HepG2 (cell line): ENCODE data around the gene CDC37L1. TPM values are rescaled to one million over a fixed set of nuclear protein-coding genes. Genes with fewer than 3 reads are reported as not detected.
A peak's percentile ranks its signal among the peaks of the same experiment; 100 is the strongest.

Source experiments
- CC2D1A ChIP-seq: sonication (generic); formaldehyde crosslinking; IDR thresholded peaks from 2 replicates; pipeline ENCODE4 v1.8.1; 2023; ENCODE audit warnings: mild to moderate bottlenecking, missing genetic modification reagents
- CREBL2 ChIP-seq: sonication (generic); formaldehyde crosslinking; IDR thresholded peaks from 2 replicates; pipeline ENCODE4 v1.8.1; 2023; ENCODE audit warnings: missing genetic modification reagents, mild to moderate bottlenecking, borderline replicate concordance
- HMGA1 ChIP-seq: sonication (generic); formaldehyde crosslinking; conservative IDR thresholded peaks from 2 replicates; pipeline ENCODE4 v1.4.0; 2020; ENCODE audit warnings: missing genetic modification reagents
- HNF4G ChIP-seq, 2 experiments: sonication (generic) in 1 of 2; formaldehyde crosslinking in 1 of 2; IDR thresholded peaks; 2 replicates each; pipeline versions ENCODE4 v1.4.0 to v1.6.1; 2011 to 2020; ENCODE audit warnings: borderline replicate concordance in 2 of 2, low read depth in 2 of 2, mild to moderate bottlenecking in 2 of 2, low read length in 1 of 2, missing genetic modification reagents in 1 of 2, moderate library complexity in 1 of 2
- ISX ChIP-seq: sonication (generic); formaldehyde crosslinking; conservative IDR thresholded peaks from 2 replicates; pipeline ENCODE4 v1.5.0; 2020; ENCODE audit warnings: missing genetic modification reagents
- NFE2L2 ChIP-seq: fragments of 150-350 bp; IDR thresholded peaks from 2 replicates; pipeline ENCODE4 v1.6.1; 2014; ENCODE audit warnings: low read length
- NR2F2 ChIP-seq: IDR thresholded peaks from 2 replicates; pipeline ENCODE4 v1.6.1; 2012; ENCODE audit warnings: low read depth, inconsistent platforms, borderline replicate concordance
- PITX1 ChIP-seq: sonication (generic); formaldehyde crosslinking; IDR thresholded peaks from 2 replicates; pipeline ENCODE4 v1.5.1; 2020; ENCODE audit warnings: mild to moderate bottlenecking, missing genetic modification reagents
- PRDM4 ChIP-seq: sonication (generic); formaldehyde crosslinking; IDR thresholded peaks from 2 replicates; pipeline ENCODE4 v1.9.0; 2021; ENCODE audit warnings: missing genetic modification reagents, borderline replicate concordance
- SMYD3 ChIP-seq: sonication (generic); formaldehyde crosslinking; IDR thresholded peaks from 2 replicates; pipeline ENCODE4 v1.8.1; 2023; ENCODE audit warnings: mild to moderate bottlenecking, missing genetic modification reagents
- XRCC5 ChIP-seq: fragments of 200-400 bp; formaldehyde crosslinking; optimal IDR thresholded peaks from 2 replicates; pipeline ENCODE3; 2017; ENCODE audit warnings: mild to moderate bottlenecking, low read length
- ZNF383 ChIP-seq: sonication (generic); formaldehyde crosslinking; IDR thresholded peaks from 2 replicates; pipeline ENCODE4 v1.4.0; 2020; ENCODE audit warnings: missing genetic modification reagents, mild to moderate bottlenecking, borderline replicate concordance
- ZNF570 ChIP-seq: sonication (generic); formaldehyde crosslinking; IDR thresholded peaks from 2 replicates; pipeline ENCODE4 v1.4.0; 2020; ENCODE audit warnings: mild to moderate bottlenecking, missing genetic modification reagents, borderline replicate concordance
- ZNF678 ChIP-seq: sonication (generic); formaldehyde crosslinking; IDR thresholded peaks from 2 replicates; pipeline ENCODE4 v1.4.0; 2020; ENCODE audit warnings: mild to moderate bottlenecking, missing genetic modification reagents
- ZNF768 ChIP-seq: sonication (generic); formaldehyde crosslinking; IDR thresholded peaks from 2 replicates; pipeline ENCODE4 v1.4.0; 2020; ENCODE audit warnings: missing genetic modification reagents
- ZNF83 ChIP-seq: sonication (generic); formaldehyde crosslinking; IDR thresholded peaks from 2 replicates; pipeline ENCODE4 v1.4.0; 2020; ENCODE audit warnings: missing genetic modification reagents, mild to moderate bottlenecking, borderline replicate concordance
- ZNF841 ChIP-seq: sonication (generic); formaldehyde crosslinking; IDR thresholded peaks from 2 replicates; pipeline ENCODE4 v1.8.1; 2023; ENCODE audit warnings: missing genetic modification reagents, borderline replicate concordance
- ZSCAN29 ChIP-seq: sonication (generic); formaldehyde crosslinking; conservative IDR thresholded peaks from 2 replicates; pipeline ENCODE4 v1.4.0; 2020; ENCODE audit warnings: mild to moderate bottlenecking, missing genetic modification reagents
- polyA plus RNA-seq, 8 experiments: library from polyadenylated mRNA; depleted of rRNA in 3 of 8; stranded (reverse) in 7 of 8; unstranded in 1 of 8; fragments of >200 nt; fragmentation: Illumina TruSeq in 4 of 8; extraction: Trizol in 4 of 8; gene quantifications; 2 replicates each; pipeline versions ENCODE4 v1.2.1 to v1.2.3, GENCODE V29; 2011 to 2016; ENCODE audit warnings: low read depth in 4 of 8, missing spikeins in 1 of 8, mixed read lengths in 1 of 8; ENCODE audit not compliant: insufficient read depth in 1 of 8
- total RNA-seq, 5 experiments: library from RNA; depleted of rRNA; stranded (reverse); fragments of >200 nt; fragmentation: Illumina TruSeq; extraction: Trizol; gene quantifications; 2 replicates each; pipeline ENCODE4 v1.2.3, GENCODE V29; 2016; ENCODE audit warnings: low read depth in 1 of 5
- TF ChIP-seq, protein P1 (sequence below): sonication (generic); formaldehyde crosslinking; IDR thresholded peaks from 2 replicates; pipeline ENCODE4 v1.9.0; 2022; ENCODE audit warnings: low read depth, missing genetic modification reagents
- TF ChIP-seq, protein P2 (sequence below): IDR thresholded peaks from 2 replicates; pipeline ENCODE4 v1.6.1; 2016
- TF ChIP-seq, protein P3 (sequence below): sonication (generic); formaldehyde crosslinking; conservative IDR thresholded peaks from 2 replicates; pipeline ENCODE4 v1.4.0; 2020; ENCODE audit warnings: missing genetic modification reagents

Gene CDC37L1
- total and polyA plus RNA-seq, 2 of the 13 experiments (the other 11 are each of a cell fraction or from before 2014, with no cell fraction given) = 5.5 to 17.0 TPM

- no peak for TF ChIP-seq PRDM4 (CRISPR knock-in tag)
- TF ChIP-seq XRCC5 = peak; percentile 56
- no peak for TF ChIP-seq ZNF570 (CRISPR knock-in tag)
- TF ChIP-seq ZNF841 (CRISPR knock-in tag) = no peak
- no peak for TF ChIP-seq ISX (CRISPR knock-in tag)
- TF ChIP-seq ZNF83 (CRISPR knock-in tag) = no peak; the same call in 1 of the 2 replicates
- TF ChIP-seq, protein P1, sequence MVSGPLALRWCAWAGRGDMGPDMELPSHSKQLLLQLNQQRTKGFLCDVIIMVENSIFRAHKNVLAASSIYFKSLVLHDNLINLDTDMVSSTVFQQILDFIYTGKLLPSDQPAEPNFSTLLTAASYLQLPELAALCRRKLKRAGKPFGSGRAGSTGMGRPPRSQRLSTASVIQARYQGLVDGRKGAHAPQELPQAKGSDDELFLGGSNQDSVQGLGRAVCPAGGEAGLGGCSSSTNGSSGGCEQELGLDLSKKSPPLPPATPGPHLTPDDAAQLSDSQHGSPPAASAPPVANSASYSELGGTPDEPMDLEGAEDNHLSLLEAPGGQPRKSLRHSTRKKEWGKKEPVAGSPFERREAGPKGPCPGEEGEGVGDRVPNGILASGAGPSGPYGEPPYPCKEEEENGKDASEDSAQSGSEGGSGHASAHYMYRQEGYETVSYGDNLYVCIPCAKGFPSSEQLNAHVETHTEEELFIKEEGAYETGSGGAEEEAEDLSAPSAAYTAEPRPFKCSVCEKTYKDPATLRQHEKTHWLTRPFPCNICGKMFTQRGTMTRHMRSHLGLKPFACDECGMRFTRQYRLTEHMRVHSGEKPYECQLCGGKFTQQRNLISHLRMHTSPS = no peak; the same call in 1 of the 2 replicates
- TF ChIP-seq PITX1 (CRISPR knock-in tag) = peak; percentile 55; the same call in 1 of the 2 replicates
- peak; percentile 52; the same call in 1 of the 2 replicates for TF ChIP-seq ZNF768 (CRISPR knock-in tag)
- no peak for TF ChIP-seq ZNF678 (CRISPR knock-in tag)
- peak; percentile 42; the same call in 1 of the 2 replicates for TF ChIP-seq CREBL2 (CRISPR knock-in tag)
- TF ChIP-seq NFE2L2 = no peak
- TF ChIP-seq CC2D1A (CRISPR knock-in tag) = 0 out of 2 replicates have a peak, but pooled peaks have one; percentile 32
- TF ChIP-seq, protein P2, sequence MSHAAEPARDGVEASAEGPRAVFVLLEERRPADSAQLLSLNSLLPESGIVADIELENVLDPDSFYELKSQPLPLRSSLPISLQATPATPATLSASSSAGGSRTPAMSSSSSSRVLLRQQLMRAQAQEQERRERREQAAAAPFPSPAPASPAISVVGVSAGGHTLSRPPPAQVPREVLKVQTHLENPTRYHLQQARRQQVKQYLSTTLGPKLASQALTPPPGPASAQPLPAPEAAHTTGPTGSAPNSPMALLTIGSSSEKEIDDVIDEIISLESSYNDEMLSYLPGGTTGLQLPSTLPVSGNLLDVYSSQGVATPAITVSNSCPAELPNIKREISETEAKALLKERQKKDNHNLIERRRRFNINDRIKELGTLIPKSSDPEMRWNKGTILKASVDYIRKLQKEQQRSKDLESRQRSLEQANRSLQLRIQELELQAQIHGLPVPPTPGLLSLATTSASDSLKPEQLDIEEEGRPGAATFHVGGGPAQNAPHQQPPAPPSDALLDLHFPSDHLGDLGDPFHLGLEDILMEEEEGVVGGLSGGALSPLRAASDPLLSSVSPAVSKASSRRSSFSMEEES (CRISPR knock-in tag) = peak; percentile 30; the same call in 1 of the 2 replicates
- TF ChIP-seq, protein P3, sequence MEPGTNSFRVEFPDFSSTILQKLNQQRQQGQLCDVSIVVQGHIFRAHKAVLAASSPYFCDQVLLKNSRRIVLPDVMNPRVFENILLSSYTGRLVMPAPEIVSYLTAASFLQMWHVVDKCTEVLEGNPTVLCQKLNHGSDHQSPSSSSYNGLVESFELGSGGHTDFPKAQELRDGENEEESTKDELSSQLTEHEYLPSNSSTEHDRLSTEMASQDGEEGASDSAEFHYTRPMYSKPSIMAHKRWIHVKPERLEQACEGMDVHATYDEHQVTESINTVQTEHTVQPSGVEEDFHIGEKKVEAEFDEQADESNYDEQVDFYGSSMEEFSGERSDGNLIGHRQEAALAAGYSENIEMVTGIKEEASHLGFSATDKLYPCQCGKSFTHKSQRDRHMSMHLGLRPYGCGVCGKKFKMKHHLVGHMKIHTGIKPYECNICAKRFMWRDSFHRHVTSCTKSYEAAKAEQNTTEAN (CRISPR knock-in tag) = peak; percentile 85
- TF ChIP-seq ZNF383 (CRISPR knock-in tag) = no peak
- no peak for TF ChIP-seq HNF4G (IDR thresholded peaks at IDR 0.05; ENCODE audit: borderline replicate concordance, low read depth, low read length)
- TF ChIP-seq HNF4G (CRISPR knock-in tag; IDR thresholded peaks at IDR 0.05; ENCODE audit: borderline replicate concordance, low read depth) = 0 out of 2 replicates have a peak, but pooled peaks have one; percentile 51
- TF ChIP-seq ZSCAN29 (CRISPR knock-in tag) = 0 out of 2 replicates have a peak, but pooled peaks have one; percentile 64
- TF ChIP-seq NR2F2 = no peak
- no peak for TF ChIP-seq HMGA1 (CRISPR knock-in tag)
- TF ChIP-seq SMYD3 = peak; percentile 53; the same call in 1 of the 2 replicates
Observed at GRCh38 chr9:4679268-4680172, at the start of gene CDC37L1 (continued).
